ENCODE data around the gene KXD1. TPM values are rescaled to one million over a fixed set of nuclear protein-coding genes. Genes with fewer than 3 reads are reported as not detected.
"Not testable (repeated sequence)": the region's sequence is repeated elsewhere in the genome, so short reads cannot be mapped to it uniquely, and the experiment has no call there.

The KXD1 gene
- total RNA-seq, 1 experiment from 2014 or later = 138 TPM

DNA sequence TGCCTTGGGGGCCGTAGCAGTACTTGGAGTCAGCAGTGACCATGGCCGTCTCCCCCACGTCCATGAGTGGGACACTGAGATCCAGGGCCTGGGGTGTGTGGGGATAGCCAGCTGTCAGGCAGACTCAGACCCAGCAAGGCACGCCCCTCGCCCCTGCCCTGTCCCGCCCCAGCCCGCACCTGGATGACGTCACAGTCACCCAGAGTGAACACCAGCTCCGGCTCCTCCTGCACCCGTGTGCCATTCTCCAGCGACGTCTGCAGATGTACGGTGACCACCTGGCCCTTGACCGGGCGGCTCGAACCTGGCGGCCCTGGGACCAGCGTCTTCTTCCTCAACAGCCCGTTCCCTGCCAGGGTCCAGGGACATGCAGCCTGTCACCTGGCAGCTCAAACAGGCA lies 18.3 kb upstream of the KXD1 start:
- Histone ChIP-seq H3K18ac (ENCODE audit: insufficient read length, low read depth, low read length) (no peak overlapping the region), H2BK15ac (ENCODE audit: low read depth, low read length) (no peak overlapping the region), H2BK12ac (ENCODE audit: insufficient read length, low read depth, low read length) (no peak overlapping the region), H3T11ph (ENCODE audit: low read length) (no peak overlapping the region), H3K4me2 (ENCODE audit: insufficient read depth, insufficient read length, low read length) (no peak overlapping the region), H2BK120ac (ENCODE audit: low read depth, low read length, poor library complexity, severe bottlenecking) (no peak overlapping the region), H2AK5ac (ENCODE audit: insufficient read length, low read length) (no peak overlapping the region), H3K27me3 (ENCODE audit: insufficient read depth, low read length) (no peaks in the 10 kb centered on the region), H2AFZ (ENCODE audit: low read length) (no peak overlapping the region), H4K20me1 (ENCODE audit: control insufficient read depth, insufficient read depth, insufficient read length) (no peaks in the 10 kb centered on the region), H3K9ac (ENCODE audit: extremely low read depth, insufficient read length, low read length) (no peak overlapping the region), H3K56ac (ENCODE audit: insufficient read length, low read depth, low read length) (no peak overlapping the region), H3K79me1 (ENCODE audit: insufficient read depth, low read depth, low read length, poor library complexity, severe bottlenecking) (peaks cover 3% of the 10 kb centered on the region), H3K4me1 (ENCODE audit: insufficient read depth, low read length) (0 out of 2 replicates have a peak, but pooled peaks cover 2% of the 10 kb centered on the region), H3K23me2 (ENCODE audit: insufficient read length, low read depth, low read length, poor library complexity, severe bottlenecking) (peaks cover 8% of the 10 kb centered on the region), H3K27ac (ENCODE audit: insufficient read length, low read depth, low read length) (no peak overlapping the region), H2BK20ac (ENCODE audit: low read depth, low read length, poor library complexity, severe bottlenecking) (no peak overlapping the region), H3K79me2 (ENCODE audit: insufficient read depth, low read length) (no peaks in the 10 kb centered on the region), H4K5ac (ENCODE audit: insufficient read length, low read depth, low read length) (no peak overlapping the region), H2BK5ac (ENCODE audit: insufficient read length, low read length) (no peak overlapping the region), H3K9me3 (ENCODE audit: control insufficient read depth, low read depth, low read length) (no peaks in the 10 kb centered on the region), H4K8ac (replicated peaks; ENCODE audit: insufficient read length, low read depth, low read length) (no peak overlapping the region), H4K91ac (ENCODE audit: insufficient read length, low read depth, low read length) (no peak overlapping the region), H3K23ac (ENCODE audit: insufficient read length, low read depth, low read length) (no peak overlapping the region), H3K14ac (ENCODE audit: insufficient read depth, low read length) (no peak overlapping the region), H3K4ac (ENCODE audit: low read depth, low read length) (no peak overlapping the region)
- peaks cover 10 to 12% of the 10 kb centered on the region in 2 experiments for H3K4me1 Mint-ChIP-seq
- no peaks in the 10 kb centered on the region for H3K9me3 Mint-ChIP-seq
- DNase-seq = no peak
- TF ChIP-seq, protein P1, sequence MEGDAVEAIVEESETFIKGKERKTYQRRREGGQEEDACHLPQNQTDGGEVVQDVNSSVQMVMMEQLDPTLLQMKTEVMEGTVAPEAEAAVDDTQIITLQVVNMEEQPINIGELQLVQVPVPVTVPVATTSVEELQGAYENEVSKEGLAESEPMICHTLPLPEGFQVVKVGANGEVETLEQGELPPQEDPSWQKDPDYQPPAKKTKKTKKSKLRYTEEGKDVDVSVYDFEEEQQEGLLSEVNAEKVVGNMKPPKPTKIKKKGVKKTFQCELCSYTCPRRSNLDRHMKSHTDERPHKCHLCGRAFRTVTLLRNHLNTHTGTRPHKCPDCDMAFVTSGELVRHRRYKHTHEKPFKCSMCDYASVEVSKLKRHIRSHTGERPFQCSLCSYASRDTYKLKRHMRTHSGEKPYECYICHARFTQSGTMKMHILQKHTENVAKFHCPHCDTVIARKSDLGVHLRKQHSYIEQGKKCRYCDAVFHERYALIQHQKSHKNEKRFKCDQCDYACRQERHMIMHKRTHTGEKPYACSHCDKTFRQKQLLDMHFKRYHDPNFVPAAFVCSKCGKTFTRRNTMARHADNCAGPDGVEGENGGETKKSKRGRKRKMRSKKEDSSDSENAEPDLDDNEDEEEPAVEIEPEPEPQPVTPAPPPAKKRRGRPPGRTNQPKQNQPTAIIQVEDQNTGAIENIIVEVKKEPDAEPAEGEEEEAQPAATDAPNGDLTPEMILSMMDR (conservative IDR thresholded peaks at IDR 0.05) = no peak
- WGBS (ENCODE audit: extremely low coverage, insufficient read length, low lambda C conversion rate) = no CpG with 5 or more reads among the region's 19 CpGs
- no peak overlapping the region for H3K4me3 Mint-ChIP-seq
- no peak overlapping the region for H3K27ac Mint-ChIP-seq
- peaks cover 22 to 67% (median 67%) of the 10 kb centered on the region in 3 experiments; a peak in 6 of 7 replicates for H3K36me3 Mint-ChIP-seq (ENCODE audit: insufficient read depth in 1 of 3, low read depth in 3 of 3)
- no peaks in the 10 kb centered on the region for H3K27me3 Mint-ChIP-seq (ENCODE audit: low read depth)

DNA sequence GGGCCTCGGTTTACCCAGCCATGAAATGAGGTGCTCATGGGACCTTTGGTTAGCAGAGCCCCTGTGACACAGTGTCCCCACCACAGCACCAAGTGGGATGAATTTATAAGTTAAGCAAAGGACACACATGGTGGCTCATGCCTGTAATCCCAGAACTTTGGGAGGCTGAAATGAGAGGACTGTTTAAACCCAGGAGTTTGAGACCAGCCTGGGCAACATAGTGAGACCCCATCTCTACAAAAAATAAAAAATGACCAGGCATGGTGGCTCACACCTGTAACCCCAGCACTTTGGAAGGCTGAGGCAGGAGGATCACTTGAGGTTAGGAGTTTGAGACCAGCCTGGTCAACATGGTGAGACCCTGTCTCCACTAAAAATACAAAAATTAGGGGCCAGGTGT lies 17.5 kb upstream of the KXD1 start:
- H3K4me1 Mint-ChIP-seq = peaks cover 12% of the 10 kb centered on the region in 2 experiments

More for the DNA sequence above, 17.5 kb upstream of the KXD1 start:
- H2AFZ ChIP-seq (ENCODE audit: low read length); H3K4me1 ChIP-seq (ENCODE audit: insufficient read depth, low read length); H4K8ac ChIP-seq (replicated peaks; ENCODE audit: insufficient read length, low read depth, low read length); H3K23ac ChIP-seq (ENCODE audit: insufficient read length, low read depth, low read length); H3K9me3 ChIP-seq (ENCODE audit: control insufficient read depth, low read depth, low read length); H3K27me3 Mint-ChIP-seq (ENCODE audit: low read depth); H2BK120ac ChIP-seq (ENCODE audit: low read depth, low read length, poor library complexity, severe bottlenecking); H3K4me2 ChIP-seq (ENCODE audit: insufficient read depth, insufficient read length, low read length); H2BK5ac ChIP-seq (ENCODE audit: insufficient read length, low read length); H4K91ac ChIP-seq (ENCODE audit: insufficient read length, low read depth, low read length); H2BK12ac ChIP-seq (ENCODE audit: insufficient read length, low read depth, low read length); H3K9me3 Mint-ChIP-seq; H3K18ac ChIP-seq (ENCODE audit: insufficient read length, low read depth, low read length); H3K4me3 Mint-ChIP-seq; H2BK15ac ChIP-seq (ENCODE audit: low read depth, low read length); H3T11ph ChIP-seq (ENCODE audit: low read length); H3K9ac ChIP-seq (ENCODE audit: extremely low read depth, insufficient read length, low read length); H3K56ac ChIP-seq (ENCODE audit: insufficient read length, low read depth, low read length); H3K79me2 ChIP-seq (ENCODE audit: insufficient read depth, low read length); H4K5ac ChIP-seq (ENCODE audit: insufficient read length, low read depth, low read length); H3K4ac ChIP-seq (ENCODE audit: low read depth, low read length); H2BK20ac ChIP-seq (ENCODE audit: low read depth, low read length, poor library complexity, severe bottlenecking); DNase-seq; H4K20me1 ChIP-seq (ENCODE audit: control insufficient read depth, insufficient read depth, insufficient read length); H3K79me1 ChIP-seq (ENCODE audit: insufficient read depth, low read depth, low read length, poor library complexity, severe bottlenecking); H3K14ac ChIP-seq (ENCODE audit: insufficient read depth, low read length); H2AK5ac ChIP-seq (ENCODE audit: insufficient read length, low read length); H3K27me3 ChIP-seq (ENCODE audit: insufficient read depth, low read length); H3K23me2 ChIP-seq (ENCODE audit: insufficient read length, low read depth, low read length, poor library complexity, severe bottlenecking); H3K27ac Mint-ChIP-seq; H3K27ac ChIP-seq (ENCODE audit: insufficient read length, low read depth, low read length): not testable (repeated sequence)
- no CpG with 5 or more reads among the region's 1 CpG for WGBS (ENCODE audit: extremely low coverage, insufficient read length, low lambda C conversion rate)
- H3K36me3 Mint-ChIP-seq (ENCODE audit: insufficient read depth in 1 of 3, low read depth in 3 of 3) = peaks cover 21 to 63% (median 63%) of the 10 kb centered on the region in 3 experiments; a peak in 6 of 7 replicates
